Activated CD4-positive, CD25-positive, alpha-beta regulatory T cell treated with anti-CD3 and anti-CD28 coated beads, Interleukin-2, amount 50 U/mL, for 24 hours (primary cell): ENCODE data around the gene LIMCH1.

Experiments used
- ATAC-seq, 2 donors: fragments of 150-1000 bp; cut with Tn5 transposase; one replicate each; pipeline ENCODE4 v1.10.0; 2021; ENCODE audit warnings: mild to moderate bottlenecking in 1 of 2, moderate library complexity in 1 of 2

Gene LIMCH1

GRCh38 chr4:41530741-41531140 lies 7.2 kb upstream of the LIMCH1 start:
- ATAC-seq: no peak

- no peak for ATAC-seq
Observed at GRCh38 chr4:41532336-41532735, 5.6 kb upstream of the LIMCH1 start.

GRCh38 chr4:41532882-41533281 lies 5.1 kb upstream of the LIMCH1 start:
- no peak for ATAC-seq

GRCh38 chr4:41533680-41534079 lies 4.3 kb upstream of the LIMCH1 start:
- ATAC-seq: no peak

GRCh38 chr4:41534404-41534803 lies 3.6 kb upstream of the LIMCH1 start:
- ATAC-seq: no peak

GRCh38 chr4:41535911-41536371 lies 2.0 kb upstream of the LIMCH1 start:
- no peak for ATAC-seq

GRCh38 chr4:41537292-41537890 lies 566 bp upstream of the LIMCH1 start:
- ATAC-seq: no peak

- ATAC-seq: no peak
Observed at GRCh38 chr4:41538887-41539498, 1.0 kb downstream of the LIMCH1 start.

GRCh38 chr4:41539711-41540110 lies 1.8 kb downstream of the LIMCH1 start:
- ATAC-seq: no peak

GRCh38 chr4:41540687-41541086 lies 2.7 kb downstream of the LIMCH1 start:
- ATAC-seq: no peak

GRCh38 chr4:41541687-41542094 lies 3.7 kb downstream of the LIMCH1 start:
- ATAC-seq: no peak

GRCh38 chr4:41542526-41543275 lies 4.7 kb downstream of the LIMCH1 start:
- ATAC-seq: no peak

- ATAC-seq: no peak
Observed at GRCh38 chr4:41545238-41545637, 7.3 kb downstream of the LIMCH1 start.

GRCh38 chr4:41546638-41547037 lies 8.7 kb downstream of the LIMCH1 start:
- no peak for ATAC-seq

GRCh38 chr4:41548305-41548880 lies 10.4 kb downstream of the LIMCH1 start:
- no peak for ATAC-seq

- ATAC-seq: no peak
Observed at GRCh38 chr4:41549478-41549877, 11.5 kb downstream of the LIMCH1 start.

- no peak for ATAC-seq
Observed at GRCh38 chr4:41550308-41550707, 12.4 kb downstream of the LIMCH1 start.

GRCh38 chr4:41551536-41551935 lies 13.6 kb downstream of the LIMCH1 start:
- ATAC-seq: no peak

GRCh38 chr4:41554905-41555304 lies 16.9 kb downstream of the LIMCH1 start:
- no peak for ATAC-seq

- no peak for ATAC-seq
Observed at GRCh38 chr4:41556526-41556925, 18.6 kb downstream of the LIMCH1 start.

- ATAC-seq: no peak
Observed at GRCh38 chr4:41559940-41560516, 22.1 kb downstream of the LIMCH1 start.

- no peak for ATAC-seq
Observed at GRCh38 chr4:41561244-41561643, 23.3 kb downstream of the LIMCH1 start.

GRCh38 chr4:41567186-41567585 lies 29.2 kb downstream of the LIMCH1 start:
- no peak for ATAC-seq
